ENCODE data around the gene AOPEP. TPM values are rescaled to one million over a fixed set of nuclear protein-coding genes. Genes with fewer than 3 reads are reported as not detected.

Gene AOPEP
- total and polyA plus RNA-seq, 2 of the 13 experiments (the other 11 are each of a cell fraction or from before 2014, with no cell fraction given), result 22.2 to 41.6 TPM

- ChIA-PET CTCF (ENCODE audit: low intra/inter-chr PET ratio, low total read pairs) (no interaction called here), POLR2A (no interaction called here)
- Histone ChIP-seq H3K4me3 (replicated peaks in 1 of 3; ENCODE audit: insufficient read depth in 1 of 3, low read depth in 2 of 3, low read length in 3 of 3) (no peak overlapping the region), H3K4me2 (ENCODE audit: low read depth, low read length) (no peak overlapping the region), H3K9me3 (ENCODE audit: low read length) (no peaks in the 10 kb centered on the region), H3K79me2 (ENCODE audit: insufficient read depth, low read length) (no peaks in the 10 kb centered on the region), H3K27me3 (ENCODE audit: control insufficient read depth in 1 of 2, insufficient read depth in 2 of 2, low read length in 2 of 2) (no peaks in the 10 kb centered on the region), H4K20me1 (ENCODE audit: insufficient read depth, low read length) (no peaks in the 10 kb centered on the region), H2AFZ (ENCODE audit: low read length) (no peak overlapping the region), H3K36me3 (replicated peaks in 1 of 2; ENCODE audit: control insufficient read depth in 1 of 2, insufficient read depth in 2 of 2, low read length in 2 of 2) (peaks cover 6 to 17% of the 10 kb centered on the region in 2 experiments; a peak in 4 of 5 replicates), H3K4me1 (ENCODE audit: insufficient read depth, low read length) (no peaks in the 10 kb centered on the region), H3K27ac (ENCODE audit: extremely low read length, insufficient read depth, low read length) (no peak overlapping the region), H3K9ac (ENCODE audit: insufficient read depth, low read depth, low read length) (no peak overlapping the region)
- in situ Hi-C loops (cut with HindIII; ENCODE audit: extremely low pct_ligation_motif_present, low pct_unique_long_range_greater_than_20kb), result no loop called here
- no TSS peak for BruUV-seq (replicated peaks)
- ATAC-seq (no peak), FAIRE-seq (no peak), DNase-seq (ENCODE audit: low spot score) (no peak)
- WGBS (ENCODE audit: low lambda C conversion rate), result 98% methylated on average over 23 of the region's 24 CpGs
- intact Hi-C loops (cut with micrococcal nuclease; ENCODE audit: unreplicated experiment), result no loop called here
- TF ChIP-seq ZNF12 (CRISPR knock-in tag; IDR thresholded peaks at IDR 0.05) (no peak), KLF9 (CRISPR knock-in tag; IDR thresholded peaks at IDR 0.05; ENCODE audit: low read depth) (no peak), CCAR2 (optimal IDR thresholded peaks at IDR 0.05; ENCODE audit: low read depth, low read length) (no peak), ZNF513 (CRISPR knock-in tag; conservative IDR thresholded peaks at IDR 0.05) (no peak), ZNF121 (CRISPR knock-in tag; IDR thresholded peaks at IDR 0.05) (no peak), ZBTB44 (CRISPR knock-in tag; IDR thresholded peaks at IDR 0.05) (no peak), ZNF143 (CRISPR knock-in tag; IDR thresholded peaks at IDR 0.05) (no peak), POLR2G (IDR thresholded peaks at IDR 0.05; ENCODE audit: low read depth, low read length) (peak; percentile 27; the same call in 1 of the 2 replicates), EHMT2 (IDR thresholded peaks at IDR 0.05; ENCODE audit: borderline replicate concordance, low read depth, low read length) (no peak), HNF1B (CRISPR knock-in tag; IDR thresholded peaks at IDR 0.05) (no peak), ZNF687 (CRISPR knock-in tag; IDR thresholded peaks at IDR 0.05) (no peak), STAT6 (CRISPR knock-in tag; IDR thresholded peaks at IDR 0.05; ENCODE audit: borderline replicate concordance) (no peak)
Measured at GRCh38 chr9:95099321-95100070, 373.0 kb downstream of the AOPEP start.
